Measurements from ENCODE around the gene M1AP.

Gene M1AP

GRCh38 chr2:74575320-74575719 is 72.8 kb downstream of the M1AP start:
- Histone ChIP-seq H3K79me2 (ENCODE audit: insufficient read depth, low read length) (no peaks in the 10 kb centered on the region), H3K4me2 (ENCODE audit: insufficient read depth, low read length) (no peak overlapping the region), H3K4me1 (ENCODE audit: insufficient read depth, low read length) (peaks cover 16% of the 10 kb centered on the region), H3K27ac (ENCODE audit: low read length) (no peak overlapping the region), H3K4me3 (ENCODE audit: low read depth in 1 of 2, low read length in 2 of 2) (no peak overlapping the region), H3K27me3 (ENCODE audit: insufficient read depth, low read length, poor library complexity) (no peaks in the 10 kb centered on the region), H4K20me1 (ENCODE audit: insufficient read depth, low read length) (no peaks in the 10 kb centered on the region), H3K36me3 (ENCODE audit: insufficient read depth, low read length) (no peaks in the 10 kb centered on the region), H3K9me3 (ENCODE audit: insufficient read depth, low read length, severe bottlenecking) (no peaks in the 10 kb centered on the region), H3K9ac (ENCODE audit: low read depth, low read length) (no peak overlapping the region), H2AFZ (ENCODE audit: low read depth, low read length) (0 out of 2 replicates have a peak overlapping the region, but pooled peaks have one; percentile 2)
- DNase-seq (no peak), ATAC-seq (ENCODE audit: insufficient read depth, low read depth) (no peak)
- no peak for TF ChIP-seq CTCF (IDR thresholded peaks at IDR 0.05; ENCODE audit: borderline replicate concordance, extremely low read depth, low read length, poor library complexity, severe bottlenecking)
- no peak for TF ChIP-seq EZH2 (IDR thresholded peaks at IDR 0.05; ENCODE audit: borderline replicate concordance, low read depth, low read length, severe bottlenecking)

GRCh38 chr2:74573747-74574562 is 74.2 kb downstream of the M1AP start:
- ATAC-seq (ENCODE audit: insufficient read depth, low read depth) (peak; percentile 98), DNase-seq (peak; percentile 67)
- Histone ChIP-seq H4K20me1 (ENCODE audit: insufficient read depth, low read length) (no peaks in the 10 kb centered on the region), H3K9ac (ENCODE audit: low read depth, low read length) (no peak overlapping the region), H3K4me2 (ENCODE audit: insufficient read depth, low read length) (peak overlapping the region; percentile 53), H3K36me3 (ENCODE audit: insufficient read depth, low read length) (no peaks in the 10 kb centered on the region), H3K4me3 (ENCODE audit: low read depth in 1 of 2, low read length in 2 of 2) (peak overlapping the region in 1 of 2 experiments; percentile 25; a peak in 1 of 4 replicates), H3K27me3 (ENCODE audit: insufficient read depth, low read length, poor library complexity) (no peaks in the 10 kb centered on the region), H2AFZ (ENCODE audit: low read depth, low read length) (peak overlapping the region; percentile 71), H3K9me3 (ENCODE audit: insufficient read depth, low read length, severe bottlenecking) (no peaks in the 10 kb centered on the region), H3K79me2 (ENCODE audit: insufficient read depth, low read length) (no peaks in the 10 kb centered on the region), H3K27ac (ENCODE audit: low read length) (peak overlapping the region; percentile 63), H3K4me1 (ENCODE audit: insufficient read depth, low read length) (peaks cover 16% of the 10 kb centered on the region)
- TF ChIP-seq EZH2 (IDR thresholded peaks at IDR 0.05; ENCODE audit: borderline replicate concordance, low read depth, low read length, severe bottlenecking) (no peak), CTCF (IDR thresholded peaks at IDR 0.05; ENCODE audit: borderline replicate concordance, extremely low read depth, low read length, poor library complexity, severe bottlenecking) (no peak)

GRCh38 chr2:74572178-74572925 is 75.8 kb downstream of the M1AP start:
- Histone ChIP-seq H2AFZ (ENCODE audit: low read depth, low read length) (0 out of 2 replicates have a peak overlapping the region, but pooled peaks have one; percentile 1), H3K36me3 (ENCODE audit: insufficient read depth, low read length) (no peaks in the 10 kb centered on the region), H3K9me3 (ENCODE audit: insufficient read depth, low read length, severe bottlenecking) (no peaks in the 10 kb centered on the region), H3K27ac (ENCODE audit: low read length) (no peak overlapping the region), H3K4me3 (ENCODE audit: low read depth in 1 of 2, low read length in 2 of 2) (no peak overlapping the region), H3K79me2 (ENCODE audit: insufficient read depth, low read length) (no peaks in the 10 kb centered on the region), H3K9ac (ENCODE audit: low read depth, low read length) (no peak overlapping the region), H3K4me1 (ENCODE audit: insufficient read depth, low read length) (peaks cover 16% of the 10 kb centered on the region), H3K27me3 (ENCODE audit: insufficient read depth, low read length, poor library complexity) (peaks cover 3% of the 10 kb centered on the region), H4K20me1 (ENCODE audit: insufficient read depth, low read length) (no peaks in the 10 kb centered on the region), H3K4me2 (ENCODE audit: insufficient read depth, low read length) (no peak overlapping the region)
- DNase-seq, result no peak
- no peak for ATAC-seq (ENCODE audit: insufficient read depth, low read depth)
- TF ChIP-seq CTCF (IDR thresholded peaks at IDR 0.05; ENCODE audit: borderline replicate concordance, extremely low read depth, low read length, poor library complexity, severe bottlenecking) (no peak), EZH2 (IDR thresholded peaks at IDR 0.05; ENCODE audit: borderline replicate concordance, low read depth, low read length, severe bottlenecking) (no peak)

Measured in DND-41 (cell line).